Measurements from ENCODE around the gene THSD7B.
"Not testable (repeated sequence)": the region's sequence is repeated elsewhere in the genome, so short reads cannot be mapped to it uniquely, and the experiment has no call there.

Gene THSD7B

GRCh38 chr2:136957044-136957443 is 191.7 kb downstream of the THSD7B start:
- Mint-ChIP-seq H3K4me3 (no peak overlapping the region), H3K4me1 (no peaks in the 10 kb centered on the region), H3K9me3 (peaks cover 2% of the 10 kb centered on the region), H3K27ac (no peak overlapping the region), H3K36me3 (no peaks in the 10 kb centered on the region)
- ATAC-seq (no peak), DNase-seq (ENCODE audit: low spot score in 2 of 2) (no peak)

GRCh38 chr2:136962105-136962725 is 196.9 kb downstream of the THSD7B start:
- no peak overlapping the region for H3K4me3 Mint-ChIP-seq
- no peaks in the 10 kb centered on the region for H3K4me1 Mint-ChIP-seq
- H3K27ac Mint-ChIP-seq, result no peak overlapping the region
- DNase-seq (ENCODE audit: low spot score in 2 of 2) (no peak), ATAC-seq (no peak)
- H3K9me3 Mint-ChIP-seq, result peaks cover 2% of the 10 kb centered on the region
- no peaks in the 10 kb centered on the region for H3K36me3 Mint-ChIP-seq

- no peak for DNase-seq (ENCODE audit: low spot score in 2 of 2)
- H3K4me1 Mint-ChIP-seq, result no peaks in the 10 kb centered on the region
- H3K36me3 Mint-ChIP-seq, result no peaks in the 10 kb centered on the region
- no peaks in the 10 kb centered on the region for H3K9me3 Mint-ChIP-seq
- no peak overlapping the region for H3K4me3 Mint-ChIP-seq
- no peak overlapping the region for H3K27ac Mint-ChIP-seq
- ATAC-seq, result no peak
Observed at GRCh38 chr2:136966485-136966884, 201.1 kb downstream of the THSD7B start.

GRCh38 chr2:136980303-136980702 is 215.0 kb downstream of the THSD7B start:
- Mint-ChIP-seq H3K4me3 (no peak overlapping the region), H3K4me1 (no peaks in the 10 kb centered on the region), H3K9me3 (peaks cover 4% of the 10 kb centered on the region), H3K36me3 (no peaks in the 10 kb centered on the region), H3K27ac (no peak overlapping the region)
- ATAC-seq (no peak), DNase-seq (ENCODE audit: low spot score in 2 of 2) (no peak)

- DNase-seq (ENCODE audit: low spot score in 2 of 2); H3K4me3 Mint-ChIP-seq; H3K9me3 Mint-ChIP-seq; ATAC-seq; H3K4me1 Mint-ChIP-seq; H3K36me3 Mint-ChIP-seq; H3K27ac Mint-ChIP-seq: not testable (repeated sequence)
Observed at GRCh38 chr2:136981689-136982088, 216.3 kb downstream of the THSD7B start.

- Mint-ChIP-seq H3K4me3 (no peak overlapping the region), H3K4me1 (no peaks in the 10 kb centered on the region), H3K36me3 (no peaks in the 10 kb centered on the region), H3K27ac (no peak overlapping the region), H3K9me3 (peaks cover 7% of the 10 kb centered on the region)
- ATAC-seq (no peak), DNase-seq (ENCODE audit: low spot score in 2 of 2) (no peak)
Observed at GRCh38 chr2:136985044-136985443, 219.7 kb downstream of the THSD7B start.

GRCh38 chr2:136986605-136987221 is 221.4 kb downstream of the THSD7B start:
- H3K4me1 Mint-ChIP-seq, result no peaks in the 10 kb centered on the region
- no peaks in the 10 kb centered on the region for H3K36me3 Mint-ChIP-seq
- ATAC-seq, result no peak

GRCh38 chr2:136990316-136990715 is 225.0 kb downstream of the THSD7B start:
- no peak overlapping the region for H3K4me3 Mint-ChIP-seq
- ATAC-seq, result no peak
- no peaks in the 10 kb centered on the region for H3K4me1 Mint-ChIP-seq
- H3K36me3 Mint-ChIP-seq, result no peaks in the 10 kb centered on the region
- H3K9me3 Mint-ChIP-seq, result peaks cover 4% of the 10 kb centered on the region
- no peak overlapping the region for H3K27ac Mint-ChIP-seq
- no peak for DNase-seq (ENCODE audit: low spot score in 2 of 2)

More at GRCh38 chr2:136986605-136987221, 221.4 kb downstream of the THSD7B start:
- Mint-ChIP-seq H3K27ac (no peak overlapping the region), H3K9me3 (peaks cover 8% of the 10 kb centered on the region), H3K4me3 (no peak overlapping the region)
- DNase-seq (ENCODE audit: low spot score in 2 of 2), result no peak

GRCh38 chr2:136994793-136995192 is 229.4 kb downstream of the THSD7B start:
- no peaks in the 10 kb centered on the region for H3K4me1 Mint-ChIP-seq
- H3K27ac Mint-ChIP-seq, result no peak overlapping the region
- peaks cover 4% of the 10 kb centered on the region for H3K9me3 Mint-ChIP-seq
- peak; percentile 31 for ATAC-seq
- DNase-seq (ENCODE audit: low spot score in 2 of 2), result no peak
- no peaks in the 10 kb centered on the region for H3K36me3 Mint-ChIP-seq
- H3K4me3 Mint-ChIP-seq, result no peak overlapping the region

- no peak overlapping the region for H3K27ac Mint-ChIP-seq
- H3K36me3 Mint-ChIP-seq, result no peaks in the 10 kb centered on the region
- no peaks in the 10 kb centered on the region for H3K4me1 Mint-ChIP-seq
- peaks cover 3% of the 10 kb centered on the region for H3K9me3 Mint-ChIP-seq
- DNase-seq (ENCODE audit: low spot score in 2 of 2), result no peak
- H3K4me3 Mint-ChIP-seq, result no peak overlapping the region
- no peak for ATAC-seq
Observed at GRCh38 chr2:136997557-136997956, 232.2 kb downstream of the THSD7B start.

GRCh38 chr2:137000811-137001210 is 235.5 kb downstream of the THSD7B start:
- Mint-ChIP-seq H3K9me3 (peaks cover 6% of the 10 kb centered on the region), H3K4me1 (no peaks in the 10 kb centered on the region), H3K4me3 (no peak overlapping the region), H3K36me3 (no peaks in the 10 kb centered on the region), H3K27ac (no peak overlapping the region)
- ATAC-seq (no peak), DNase-seq (ENCODE audit: low spot score in 2 of 2) (no peak)

- Mint-ChIP-seq H3K4me1 (no peaks in the 10 kb centered on the region), H3K4me3 (no peak overlapping the region), H3K9me3 (peaks cover 6% of the 10 kb centered on the region), H3K27ac (no peak overlapping the region), H3K36me3 (no peaks in the 10 kb centered on the region)
- ATAC-seq, result no peak
- no peak for DNase-seq (ENCODE audit: low spot score in 2 of 2)
Observed at GRCh38 chr2:137002896-137003295, 237.6 kb downstream of the THSD7B start.

- no peak for ATAC-seq
- peaks cover 6% of the 10 kb centered on the region for H3K9me3 Mint-ChIP-seq
- H3K4me3 Mint-ChIP-seq, result no peak overlapping the region
Observed at GRCh38 chr2:137005210-137005609, 239.9 kb downstream of the THSD7B start.

GRCh38 chr2:137007938-137008337 is 242.6 kb downstream of the THSD7B start:
- H3K4me1 Mint-ChIP-seq, result no peaks in the 10 kb centered on the region
- H3K9me3 Mint-ChIP-seq, result peaks cover 5% of the 10 kb centered on the region
- H3K4me3 Mint-ChIP-seq, result no peak overlapping the region
- H3K36me3 Mint-ChIP-seq, result no peaks in the 10 kb centered on the region
- no peak for ATAC-seq
- no peak for DNase-seq (ENCODE audit: low spot score in 2 of 2)
- no peak overlapping the region for H3K27ac Mint-ChIP-seq

More at GRCh38 chr2:137005210-137005609, 239.9 kb downstream of the THSD7B start:
- no peaks in the 10 kb centered on the region for H3K4me1 Mint-ChIP-seq
- no peaks in the 10 kb centered on the region for H3K36me3 Mint-ChIP-seq
- no peak for DNase-seq (ENCODE audit: low spot score in 2 of 2)
- no peak overlapping the region for H3K27ac Mint-ChIP-seq

GRCh38 chr2:137009953-137010352 is 244.6 kb downstream of the THSD7B start:
- DNase-seq (ENCODE audit: low spot score in 2 of 2) (no peak), ATAC-seq (no peak)
- Mint-ChIP-seq H3K36me3 (no peaks in the 10 kb centered on the region), H3K4me1 (no peaks in the 10 kb centered on the region), H3K4me3 (no peak overlapping the region), H3K9me3 (peaks cover 5% of the 10 kb centered on the region), H3K27ac (no peak overlapping the region)

- Mint-ChIP-seq H3K4me1 (no peaks in the 10 kb centered on the region), H3K27ac (no peak overlapping the region), H3K9me3 (peaks cover 9% of the 10 kb centered on the region), H3K4me3 (no peak overlapping the region), H3K36me3 (no peaks in the 10 kb centered on the region)
- ATAC-seq (no peak), DNase-seq (ENCODE audit: low spot score in 2 of 2) (no peak)
Observed at GRCh38 chr2:137020452-137021196, 255.3 kb downstream of the THSD7B start.

Measured in stimulated activated effector memory CD8-positive, alpha-beta T cell treated with anti-CD3 and anti-CD28 coated beads, Interleukin-12 subunit alpha, Interleukin-12 subunit beta, amount 100 ng/mL, for 72 hours (primary cell).